MM.1S (cell line): ENCODE results near the gene HADHB.

Experiments
- CTCF ChIP-seq: fragments of 300-600 bp; sonication (generic); IDR thresholded peaks from 2 replicates; pipeline ENCODE4 v1.5.1; 2016; ENCODE audit warnings: antibody characterized with exemption, low read length, mixed read lengths
- EZH2phosphoT487 ChIP-seq: fragments of 300-600 bp; sonication (generic); IDR thresholded peaks from 2 replicates; pipeline ENCODE4 v1.6.1; 2018; ENCODE audit warnings: antibody characterized with exemption, low read length

GRCh38 chr2:26336719-26337118 is 92.0 kb downstream of the HADHB start:
- TF ChIP-seq EZH2phosphoT487 (no peak), CTCF (no peak)
